A549 (cell line): ENCODE measurements around the gene ZNRF2. TPM values are rescaled to one million over a fixed set of nuclear protein-coding genes. Genes with fewer than 3 reads are reported as not detected.

Source experiments
- ATAC-seq, 2 experiments: fragments of 200-7000 bp in 1 of 2; fragments of >200 bp in 1 of 2; cut with Nextera tagmentation in 1 of 2; cut with Tn5 transposase in 1 of 2; 3 replicates each; pipeline versions ENCODE4 v1.8.0 to v1.9.1; 2018 to 2020; ENCODE audit warnings: mild to moderate bottlenecking in 1 of 2, moderate library complexity in 1 of 2
- CTCF ChIA-PET: fragments of 300-600 bp; sonication (Branson Sonifier 250); formaldehyde crosslinking; extraction: SDS; loops from one replicate; lab custom pipeline; 2021; ENCODE audit warnings: antibody characterized with exemption, inconsistent platforms; lab: Yijun Ruan, JAX
- POLR2A ChIA-PET: fragments of 350-600 bp; formaldehyde crosslinking; extraction: SDS; loops from one replicate; lab custom pipeline; 2021; ENCODE audit warnings: antibody characterized with exemption, inconsistent platforms; lab: Yijun Ruan, JAX
- DNase-seq, 2 experiments: peaks; one replicate each; pipeline versions ENCODE4 v3.0.0 to v3.0.0-alpha.2; 2011 to 2016; ENCODE audit warnings: low read depth in 1 of 2, low spot score in 1 of 2
- FAIRE-seq: peaks from 2 replicates; lab custom pipeline; 2011; peaks lifted over from hg19 to GRCh38; lab: Jason Lieb, UNC
- H3K27ac ChIP-seq, 2 experiments: fragments of >200 bp; sonication (Bioruptor Twin); formaldehyde crosslinking; 3 replicates each; pipeline ENCODE4 v1.5.1; 2016 to 2017
- H3K4me1 ChIP-seq: fragments of >200 bp; sonication (Bioruptor Twin); formaldehyde crosslinking; 3 replicates; pipeline ENCODE4 v1.6.1; 2016
- H3K4me2 ChIP-seq: fragments of >200 bp; sonication (Bioruptor Twin); formaldehyde crosslinking; 3 replicates; pipeline ENCODE4 v1.6.1; 2016
- H3K4me3 ChIP-seq: fragments of >200 bp; sonication (Bioruptor Twin); formaldehyde crosslinking; 3 replicates; pipeline ENCODE4 v1.5.1; 2016
- H3K9me3 ChIP-seq: fragments of >200 bp; sonication (Bioruptor Twin); formaldehyde crosslinking; 3 replicates; pipeline ENCODE4 v1.6.1; 2016
- BHLHE40 ChIP-seq: IDR thresholded peaks from 2 replicates; pipeline ENCODE4 v1.6.1; 2012; ENCODE audit warnings: low read depth, low read length, inconsistent platforms
- CEBPB ChIP-seq, 2 experiments: fragments of >200 bp in 1 of 2; sonication (Bioruptor Twin) in 1 of 2; formaldehyde crosslinking in 1 of 2; IDR thresholded peaks; 2 replicates each; pipeline ENCODE4 v1.6.1; 2012 to 2016
- JUN ChIP-seq, 2 experiments: fragments of >200 bp; sonication (Bioruptor Twin); formaldehyde crosslinking; IDR thresholded peaks; 2 replicates in 1 of 2; 3 replicates in 1 of 2; pipeline ENCODE4 v1.6.1; 2016 to 2017
- MAFK ChIP-seq: fragments of 450-650 bp; IDR thresholded peaks from 2 replicates; pipeline ENCODE4 v1.6.1; 2014; ENCODE audit not compliant: partially characterized antibody
- SREBF2 ChIP-seq: fragments of 450-650 bp; IDR thresholded peaks from 2 replicates; pipeline ENCODE4 v1.6.1; 2014; ENCODE audit warnings: mild to moderate bottlenecking, moderate library complexity
- WGBS: methylation state at CpG from one replicate; pipeline ENCODE4 v1.1.6; 2017; ENCODE audit errors: missing lambda C conversion rate; 5-methylcytosine and 5-hydroxymethylcytosine counted together
- polyA plus RNA-seq, 4 experiments: library from polyadenylated mRNA; depleted of rRNA in 3 of 4; stranded (reverse); fragments of >200 nt; fragmentation: RNase III in 1 of 4; extraction: RNeasy Plus Mini Kit Qiagen cat#74134 plus additional on column Dnase treatment in 1 of 4; gene quantifications; 2 replicates in 3 of 4; 3 replicates in 1 of 4; pipeline ENCODE4 v1.2.3, GENCODE V29; 2011 to 2017
- small RNA-seq, 6 experiments: library from RNA; depleted of rRNA; stranded (forward); fragments of <200 nt; gene quantifications; one replicate each; pipeline ENCODE3, GENCODE V24; 2012

Gene ZNRF2
- polyA plus RNA-seq, 2 of the 4 experiments (the other 2 are of a cell fraction), result 5.9 to 11.4 TPM

- WGBS, result 90% methylated on average over 7 of the region's 7 CpGs
These were observed 129.5 kb downstream of the ZNRF2 start for GRCh38 chr7:30413864-30414263.

More at GRCh38 chr7:30413864-30414263, 129.5 kb downstream of the ZNRF2 start:
- H3K4me3 ChIP-seq, result no peak overlapping the region
- H3K27ac ChIP-seq, result no peak overlapping the region
- no peak overlapping the region for H3K4me2 ChIP-seq
- ATAC-seq (no peak), DNase-seq (no peak), FAIRE-seq (no peak)
- CTCF ChIA-PET, result interaction anchor here (0.7 to 7.5 kb wide), 22 partner anchors 9 to 279 kb away, joined by 3 to 107 read pairs (median 4); partner anchors contain the start of gene MTURN
- H3K4me1 ChIP-seq, result no peaks in the 10 kb centered on the region
- POLR2A ChIA-PET, result no interaction called here
- peaks cover 5% of the 10 kb centered on the region; the same call in 2 of the 3 replicates for H3K9me3 ChIP-seq
- TF ChIP-seq CEBPB (IDR thresholded peaks at IDR 0.05), result no peak
- TF ChIP-seq SREBF2, result no peak
- no peak for TF ChIP-seq MAFK
- TF ChIP-seq BHLHE40, result no peak
- no peak for TF ChIP-seq JUN (IDR thresholded peaks at IDR 0.05)
- TF ChIP-seq, all 56 proteins: peak for 0

Small RNAs within 50 kb of the gene (small RNA-seq; reads per million reads assigned to genes)
- 0 reads per million in 6 experiments for gene MIR550A1

Other genes with a start within 250 kb of the ZNRF2 start
- gene MTURN, start 149.6 kb upstream of the ZNRF2 start, polyA plus RNA-seq (2011; rRNA removed), result 2.5 and 2.7 TPM in 2 replicates
- 2.2 to 2.4 TPM (median 2.3 TPM) in 3 replicates for gene MTURN, start 149.6 kb upstream of the ZNRF2 start, polyA plus RNA-seq (2017; fragmentation: RNase III; extraction: RNeasy Plus Mini Kit Qiagen cat#74134 plus additional on column Dnase treatment)
- gene NOD1, start 194.2 kb downstream of the ZNRF2 start, polyA plus RNA-seq (2011; rRNA removed), result 6.5 and 6.6 TPM in 2 replicates
- gene NOD1, start 194.2 kb downstream of the ZNRF2 start, polyA plus RNA-seq (2017; fragmentation: RNase III; extraction: RNeasy Plus Mini Kit Qiagen cat#74134 plus additional on column Dnase treatment), result 4.1 to 5.1 TPM (median 4.8 TPM) in 3 replicates
- gene GGCT, start 220.2 kb downstream of the ZNRF2 start, polyA plus RNA-seq (2011; rRNA removed), result 39.9 and 69.7 TPM in 2 replicates
- gene GGCT, start 220.2 kb downstream of the ZNRF2 start, polyA plus RNA-seq (2017; fragmentation: RNase III; extraction: RNeasy Plus Mini Kit Qiagen cat#74134 plus additional on column Dnase treatment), result 77.5 to 84.2 TPM (median 79.6 TPM) in 3 replicates